Mesothelial cell of epicardium (in vitro differentiated cells): ENCODE data around the gene CCDC3. TPM values are rescaled to one million over a fixed set of nuclear protein-coding genes. Genes with fewer than 3 reads are reported as not detected.

Experiments
- DNase-seq, 2 experiments: peaks; one replicate each; pipeline ENCODE4 v3.0.0; 2021; ENCODE audit warnings: low spot score in 2 of 2; ENCODE audit not compliant: unreplicated experiment in 2 of 2
- H3K27ac Mint-ChIP-seq: 2 replicates; pipeline ENCODE4 v1.8.0; 2021; ENCODE audit warnings: mixed read lengths
- H3K27me3 Mint-ChIP-seq: 2 replicates; pipeline ENCODE4 v1.8.0; 2021; ENCODE audit warnings: low read depth, mixed read lengths
- H3K36me3 Mint-ChIP-seq: 2 replicates; pipeline ENCODE4 v1.8.0; 2021; ENCODE audit warnings: mixed read lengths
- H3K4me1 Mint-ChIP-seq: 2 replicates; pipeline ENCODE4 v1.8.0; 2021; ENCODE audit warnings: mixed read lengths
- H3K4me3 Mint-ChIP-seq: 2 replicates; pipeline ENCODE4 v1.8.0; 2021; ENCODE audit warnings: mild to moderate bottlenecking, moderate library complexity, mixed read lengths
- H3K9me3 Mint-ChIP-seq: 2 replicates; pipeline ENCODE4 v1.8.0; 2021; ENCODE audit warnings: mixed read lengths
- CTCF ChIP-seq: fragments of 200-600 bp; sonication (generic); IDR thresholded peaks from one replicate; pipeline ENCODE4 v1.5.0; 2021; ENCODE audit warnings: antibody characterized with exemption; ENCODE audit not compliant: unreplicated experiment
- total RNA-seq: library from RNA; stranded (reverse); gene quantifications from 3 replicates; pipeline ENCODE4 v1.2.1, GENCODE V29; 2021

CCDC3 gene
- total RNA-seq, 1 donor from 2014 or later, result 5.7 TPM

- peaks cover 3% of the 10 kb centered on the region for H3K36me3 Mint-ChIP-seq
- H3K4me3 Mint-ChIP-seq, result no peak overlapping the region
- peaks cover 8% of the 10 kb centered on the region for H3K4me1 Mint-ChIP-seq
- H3K27me3 Mint-ChIP-seq, result no peaks in the 10 kb centered on the region
- DNase-seq, result no peak
- peaks cover 14% of the 10 kb centered on the region for H3K9me3 Mint-ChIP-seq
- TF ChIP-seq CTCF, result no peak
- no peak overlapping the region for H3K27ac Mint-ChIP-seq
Observed at GRCh38 chr10:12924911-12925310, 76.6 kb downstream of the CCDC3 start.

GRCh38 chr10:12922117-12922900, 79.2 kb downstream of the CCDC3 start:
- Mint-ChIP-seq H3K4me1 (peaks cover 15% of the 10 kb centered on the region), H3K36me3 (peaks cover 3% of the 10 kb centered on the region), H3K9me3 (peaks cover 10% of the 10 kb centered on the region), H3K4me3 (no peak overlapping the region), H3K27me3 (no peaks in the 10 kb centered on the region), H3K27ac (no peak overlapping the region)
- no peak for TF ChIP-seq CTCF
- DNase-seq, result no peak

GRCh38 chr10:12921163-12921562, 80.3 kb downstream of the CCDC3 start:
- Mint-ChIP-seq H3K27ac (no peak overlapping the region), H3K9me3 (peaks cover under 1% of the 10 kb centered on the region), H3K4me3 (no peak overlapping the region), H3K4me1 (peaks cover 15% of the 10 kb centered on the region), H3K27me3 (no peaks in the 10 kb centered on the region), H3K36me3 (no peaks in the 10 kb centered on the region)
- no peak for DNase-seq
- TF ChIP-seq CTCF, result no peak

GRCh38 chr10:12919574-12919973, 81.9 kb downstream of the CCDC3 start:
- no peak for DNase-seq
- H3K4me3 Mint-ChIP-seq, result no peak overlapping the region
- no peaks in the 10 kb centered on the region for H3K27me3 Mint-ChIP-seq
- H3K36me3 Mint-ChIP-seq, result no peaks in the 10 kb centered on the region
- peaks cover 22% of the 10 kb centered on the region for H3K4me1 Mint-ChIP-seq
- H3K9me3 Mint-ChIP-seq, result no peaks in the 10 kb centered on the region
- H3K27ac Mint-ChIP-seq, result no peak overlapping the region
- TF ChIP-seq CTCF, result no peak

- H3K27me3 Mint-ChIP-seq, result no peaks in the 10 kb centered on the region
- H3K4me3 Mint-ChIP-seq, result no peak overlapping the region
- H3K4me1 Mint-ChIP-seq, result peaks cover 22% of the 10 kb centered on the region
- no peaks in the 10 kb centered on the region for H3K36me3 Mint-ChIP-seq
- H3K27ac Mint-ChIP-seq, result no peak overlapping the region
- no peak for TF ChIP-seq CTCF
- DNase-seq, result no peak
- H3K9me3 Mint-ChIP-seq, result peaks cover 9% of the 10 kb centered on the region
Observed at GRCh38 chr10:12916587-12916986, 84.9 kb downstream of the CCDC3 start.
